H1 (cell line): ENCODE data around the gene FKBP5. TPM values are rescaled to one million over a fixed set of nuclear protein-coding genes. Genes with fewer than 3 reads are reported as not detected.
A peak's percentile ranks its signal among the peaks of the same experiment; 100 is the strongest.

ENCODE experiments used
- CTCF ChIA-PET: fragments of 300-600 bp; sonication (Branson Sonifier 250); formaldehyde crosslinking; loops from one replicate; lab custom pipeline; 2021; ENCODE audit not compliant: partially characterized antibody; lab: Charles Lee
- POLR2A ChIA-PET: fragments of 300-600 bp; sonication (Branson Sonifier 250); formaldehyde crosslinking; loops from one replicate; lab custom pipeline; 2021; ENCODE audit warnings: inconsistent platforms; ENCODE audit not compliant: partially characterized antibody; lab: Charles Lee
- DNase-seq, 2 experiments: peaks; one replicate each; pipeline versions ENCODE4 v3.0.0 to v3.0.0-alpha.2; 2010 to 2022; ENCODE audit warnings: low spot score in 2 of 2, low read depth in 1 of 2, mixed read lengths in 1 of 2
- FAIRE-seq: peaks from 2 replicates; lab custom pipeline; 2011; peaks lifted over from hg19 to GRCh38; lab: Jason Lieb, UNC
- H2AFZ ChIP-seq: 2 replicates; pipeline ENCODE4 v1.8.1; 2012; ENCODE audit warnings: low read length, inconsistent platforms
- H2AK5ac ChIP-seq: 2 replicates; pipeline ENCODE4 v1.6.1; 2013; ENCODE audit warnings: low read depth, low read length
- H2BK120ac ChIP-seq: replicated peaks from 2 replicates; pipeline ENCODE3; 2013; ENCODE audit warnings: low read depth, low read length, inconsistent platforms
- H2BK12ac ChIP-seq: 2 replicates; pipeline ENCODE4 v1.6.1; 2013; ENCODE audit warnings: low read depth, low read length
- H2BK15ac ChIP-seq: 2 replicates; pipeline ENCODE4 v1.6.1; 2013; ENCODE audit warnings: low read length
- H2BK20ac ChIP-seq: 2 replicates; pipeline ENCODE4 v1.6.1; 2013; ENCODE audit warnings: low read length
- H2BK5ac ChIP-seq: 2 replicates; pipeline ENCODE4 v1.6.1; 2013; ENCODE audit warnings: low read depth, low read length
- H3K14ac ChIP-seq: 2 replicates; pipeline ENCODE4 v1.6.1; 2013; ENCODE audit warnings: inconsistent platforms; ENCODE audit not compliant: insufficient read length
- H3K18ac ChIP-seq: 2 replicates; pipeline ENCODE4 v1.6.1; 2013; ENCODE audit warnings: low read length; ENCODE audit errors: extremely low read depth
- H3K23ac ChIP-seq: 2 replicates; pipeline ENCODE4 v1.6.1; 2013; ENCODE audit warnings: inconsistent platforms; ENCODE audit not compliant: insufficient read length
- H3K23me2 ChIP-seq: 2 replicates; pipeline ENCODE4 v1.6.1; 2013; ENCODE audit warnings: low read depth, low read length
- H3K27ac ChIP-seq: 2 replicates; pipeline ENCODE4 v1.6.1; 2011; ENCODE audit warnings: low read depth, low read length, inconsistent platforms
- H3K27me3 ChIP-seq, 4 experiments: replicated peaks in 1 of 4; 1 replicate in 1 of 4; 2 replicates in 3 of 4; pipeline versions ENCODE4 v1.6.1 to v1.8.1; 2011 to 2013; ENCODE audit warnings: low read length in 3 of 4, mild to moderate bottlenecking in 3 of 4, inconsistent platforms in 2 of 4, mixed read lengths in 2 of 4, moderate library complexity in 1 of 4; ENCODE audit not compliant: control insufficient read depth in 3 of 4, insufficient read depth in 3 of 4; ENCODE audit errors: extremely low read depth in 1 of 4
- H3K36me3 ChIP-seq, 4 experiments: 2 replicates each; pipeline versions ENCODE4 v1.6.1 to v1.8.1; 2011 to 2013; ENCODE audit warnings: mild to moderate bottlenecking in 4 of 4, low read length in 3 of 4, moderate library complexity in 2 of 4, control low read depth in 1 of 4, inconsistent platforms in 1 of 4; ENCODE audit not compliant: insufficient read depth in 4 of 4, control insufficient read depth in 2 of 4
- H3K4ac ChIP-seq: replicated peaks from 2 replicates; pipeline ENCODE3; 2013; ENCODE audit warnings: low read length, low read depth, mixed read lengths, inconsistent platforms; ENCODE audit not compliant: insufficient read length
- H3K4me1 ChIP-seq, 4 experiments: replicated peaks in 1 of 4; 1 replicate in 1 of 4; 2 replicates in 3 of 4; pipeline versions ENCODE4 v1.6.1 to v1.8.1; 2011 to 2013; ENCODE audit warnings: low read length in 3 of 4, inconsistent platforms in 2 of 4, mixed read lengths in 1 of 4; ENCODE audit not compliant: insufficient read depth in 4 of 4, control insufficient read depth in 3 of 4
- H3K4me2 ChIP-seq, 2 experiments: 2 replicates each; pipeline versions ENCODE4 v1.6.1 to v1.8.1; 2011 to 2013; ENCODE audit warnings: low read depth in 2 of 2, low read length in 2 of 2, control low read depth in 1 of 2, inconsistent platforms in 1 of 2, mild to moderate bottlenecking in 1 of 2; ENCODE audit not compliant: insufficient read depth in 1 of 2
- H3K4me3 ChIP-seq, 4 experiments: fragments of 200-600, 300-600 bp in 1 of 4; sonication (generic), shearing (Covaris generic), sonication (Bioruptor Twin) in 1 of 4; 2 replicates each; pipeline versions ENCODE4 v1.5.1 to v1.8.1; 2011 to 2016; ENCODE audit warnings: low read length in 4 of 4, low read depth in 3 of 4, control low read depth in 2 of 4, inconsistent platforms in 2 of 4, mild to moderate bottlenecking in 2 of 4, mixed read lengths in 1 of 4, moderate library complexity in 1 of 4; ENCODE audit not compliant: insufficient read depth in 2 of 4; ENCODE audit errors: extremely low read depth in 1 of 4
- H3K56ac ChIP-seq: replicated peaks from 2 replicates; pipeline ENCODE3; 2013; ENCODE audit warnings: low read depth, mild to moderate bottlenecking, mixed read lengths, low read length, inconsistent platforms; ENCODE audit not compliant: insufficient read length
- H3K79me1 ChIP-seq: 2 replicates; pipeline ENCODE4 v1.6.1; 2013; ENCODE audit warnings: low read depth, low read length, control low read depth
- H3K79me2 ChIP-seq, 2 experiments: 2 replicates each; pipeline versions ENCODE4 v1.6.1 to v1.8.1; 2012 to 2013; ENCODE audit warnings: low read length in 2 of 2, mild to moderate bottlenecking in 2 of 2, inconsistent platforms in 1 of 2; ENCODE audit not compliant: insufficient read depth in 2 of 2, control insufficient read depth in 1 of 2
- H3K9ac ChIP-seq, 4 experiments: replicated peaks in 1 of 4; 1 replicate in 1 of 4; 2 replicates in 3 of 4; pipeline versions ENCODE4 v1.6.1 to v1.8.1; 2011 to 2013; ENCODE audit warnings: low read depth in 3 of 4, low read length in 3 of 4, control low read depth in 2 of 4, mild to moderate bottlenecking in 2 of 4, moderate library complexity in 2 of 4, inconsistent platforms in 1 of 4; ENCODE audit errors: extremely low read depth in 1 of 4
- H3K9me3 ChIP-seq, 2 experiments: 2 replicates each; pipeline versions ENCODE4 v1.6.1 to v1.8.1; 2012 to 2013; ENCODE audit warnings: mild to moderate bottlenecking in 2 of 2, moderate library complexity in 2 of 2, control low read depth in 1 of 2, inconsistent platforms in 1 of 2, low read depth in 1 of 2, low read length in 1 of 2, mixed read lengths in 1 of 2; ENCODE audit not compliant: insufficient read depth in 2 of 2
- H4K20me1 ChIP-seq, 2 experiments: replicated peaks in 1 of 2; 2 replicates each; pipeline versions ENCODE3 to v1.8.1; 2011 to 2013; ENCODE audit warnings: inconsistent platforms in 2 of 2, low read length in 2 of 2, mild to moderate bottlenecking in 1 of 2; ENCODE audit not compliant: insufficient read depth in 2 of 2, control insufficient read depth in 1 of 2
- H4K5ac ChIP-seq: 2 replicates; pipeline ENCODE4 v1.6.1; 2013; ENCODE audit warnings: low read length, low read depth, mixed read lengths, inconsistent platforms; ENCODE audit not compliant: insufficient read length
- H4K8ac ChIP-seq: 2 replicates; pipeline ENCODE4 v1.8.0; 2013; ENCODE audit warnings: mild to moderate bottlenecking, moderate library complexity, low read length, inconsistent platforms; ENCODE audit not compliant: insufficient read depth; ENCODE audit errors: extremely low read depth
- H4K91ac ChIP-seq: replicated peaks from 2 replicates; pipeline ENCODE3; 2013; ENCODE audit warnings: low read length, mixed read lengths, inconsistent platforms; ENCODE audit not compliant: insufficient read length
- CEBPB ChIP-seq: IDR thresholded peaks from 2 replicates; pipeline ENCODE4 v1.6.1; 2012; ENCODE audit warnings: low read depth, low read length
- EP300 ChIP-seq, 2 experiments: IDR thresholded peaks; 1 replicate in 1 of 2; 2 replicates in 1 of 2; pipeline ENCODE4 v1.6.1; 2011 to 2012; ENCODE audit warnings: low read depth in 2 of 2, low read length in 2 of 2, mild to moderate bottlenecking in 2 of 2, borderline replicate concordance in 1 of 2, inconsistent platforms in 1 of 2, moderate library complexity in 1 of 2
- TAF1 ChIP-seq: IDR thresholded peaks from 2 replicates; pipeline ENCODE4 v1.6.1; 2011; ENCODE audit warnings: mild to moderate bottlenecking, low read depth, low read length
- TCF12 ChIP-seq: IDR thresholded peaks from 2 replicates; pipeline ENCODE4 v1.6.1; 2011; ENCODE audit warnings: low read depth, mild to moderate bottlenecking, low read length
- ZNF274 ChIP-seq: IDR thresholded peaks from 2 replicates; pipeline ENCODE4 v1.7.0; 2012; ENCODE audit warnings: low read length, borderline replicate concordance; ENCODE audit errors: extremely low read depth
- WGBS, 2 experiments: shearing (Covaris generic) in 1 of 2; methylation state at CpG; one replicate each; pipeline versions ENCODE4 v1.1.6 to v1.1.7; 2013 to 2015; ENCODE audit warnings: low lambda C conversion rate in 2 of 2, mixed read lengths in 2 of 2, inconsistent platforms in 1 of 2, low coverage in 1 of 2, missing lambda C conversion rate in 1 of 2; ENCODE audit not compliant: insufficient replicate concordance in 2 of 2, insufficient coverage in 1 of 2, insufficient read length in 1 of 2; ENCODE audit errors: extremely low coverage in 1 of 2, missing lambda C conversion rate in 1 of 2; 5-methylcytosine and 5-hydroxymethylcytosine counted together
- polyA plus RNA-seq, 7 experiments: library from polyadenylated mRNA; depleted of rRNA in 3 of 7; stranded (reverse) in 5 of 7; unstranded in 2 of 7; fragments of >200 nt in 5 of 7; fragments of 200-250 nt in 2 of 7; gene quantifications; 1 replicate in 5 of 7; 2 replicates in 1 of 7; 4 replicates in 1 of 7; pipeline versions ENCODE4 v1.2.1 to v1.2.3, GENCODE V29; 2011 to 2013; ENCODE audit warnings: missing spikeins in 2 of 7, mixed read lengths in 2 of 7
- total RNA-seq: library from RNA; stranded (reverse); fragmentation: NEBNext Ultra II Directional; extraction: Animal tissue kit (Norgen Biotek cat#: 25700); gene quantifications from 2 replicates; pipeline ENCODE4 v1.2.1, GENCODE V29; 2021
- TF ChIP-seq, protein P1 (sequence below): IDR thresholded peaks from 2 replicates; pipeline ENCODE4 v1.6.1; 2012; ENCODE audit warnings: inconsistent platforms

The FKBP5 gene
- total and polyA plus RNA-seq, 2 of the 8 experiments (the other 6 are each of a cell fraction or from before 2014, with no cell fraction given), result 14.3 to 40.4 TPM

DNA sequence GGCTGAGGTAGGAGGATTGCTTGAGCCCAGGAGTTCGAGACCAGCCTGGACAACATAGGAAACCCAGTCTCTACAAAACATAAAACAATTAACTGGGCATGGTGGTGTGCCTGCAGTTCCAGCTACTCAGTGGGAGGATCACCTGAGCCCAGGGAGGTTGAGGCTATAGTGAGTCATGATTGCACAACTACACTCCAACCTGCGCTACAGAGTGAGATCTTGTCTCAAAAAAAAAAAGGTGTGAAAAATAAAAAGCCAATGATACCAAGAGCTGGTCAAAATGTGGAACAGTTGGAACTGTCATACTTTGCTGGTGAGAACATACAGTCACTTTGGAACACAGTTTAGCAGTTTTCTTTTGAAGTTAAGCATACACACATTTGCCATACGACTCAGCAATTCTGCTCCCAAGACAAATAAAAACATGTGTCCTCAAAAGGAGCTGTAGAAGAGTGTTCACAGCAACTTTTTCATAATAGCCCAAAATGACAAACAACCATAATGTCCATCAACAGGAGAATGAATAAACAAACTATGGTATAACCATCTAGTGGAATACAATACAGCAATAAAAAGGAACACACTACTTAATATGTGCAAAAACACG lies 21.6 kb upstream of the FKBP5 start:
- H2BK12ac ChIP-seq, result 0 out of 2 replicates have a peak overlapping the region, but pooled peaks have one; percentile 33
- no peaks in the 10 kb centered on the region for H4K20me1 ChIP-seq
- no peak overlapping the region for H3K4ac ChIP-seq
- H2BK20ac ChIP-seq, result no peak overlapping the region
- no peak overlapping the region for H2AFZ ChIP-seq
- no peak overlapping the region for H3K14ac ChIP-seq
- WGBS, 2 experiments, result 65% methylated on average over 4 of the region's 4 CpGs; no CpG with 5 or more reads in 1 of the 2 experiments
- H3K23ac ChIP-seq, result no peak overlapping the region
- ChIA-PET POLR2A (no interaction called here), CTCF (interaction anchor here (0.9 to 1.4 kb wide), 2 partner anchors 26 to 141 kb away, joined by 3 to 9 read pairs; no protein-coding TSS in a partner anchor)
- no peak overlapping the region for H4K91ac ChIP-seq
- H2AK5ac ChIP-seq, result no peak overlapping the region
- peak in 1 of 2 experiments; percentile 16 for DNase-seq
- no peaks in the 10 kb centered on the region for H3K27me3 ChIP-seq
- no peaks in the 10 kb centered on the region for H3K9me3 ChIP-seq
- TF ChIP-seq, protein P1, sequence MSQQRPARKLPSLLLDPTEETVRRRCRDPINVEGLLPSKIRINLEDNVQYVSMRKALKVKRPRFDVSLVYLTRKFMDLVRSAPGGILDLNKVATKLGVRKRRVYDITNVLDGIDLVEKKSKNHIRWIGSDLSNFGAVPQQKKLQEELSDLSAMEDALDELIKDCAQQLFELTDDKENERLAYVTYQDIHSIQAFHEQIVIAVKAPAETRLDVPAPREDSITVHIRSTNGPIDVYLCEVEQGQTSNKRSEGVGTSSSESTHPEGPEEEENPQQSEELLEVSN, result no peak
- no peak for TF ChIP-seq TCF12
- TF ChIP-seq EP300 (IDR thresholded peaks at IDR 0.05; ENCODE audit: borderline replicate concordance in 1 of 2, low read depth in 2 of 2, low read length in 2 of 2), result no peak
- no peak for TF ChIP-seq ZNF274
- 0 out of 2 replicates have a peak, but pooled peaks have one; percentile 2 for TF ChIP-seq CEBPB
- TF ChIP-seq TAF1, result no peak
- H2BK120ac ChIP-seq, result no peak overlapping the region
- H3K4me2 ChIP-seq, result no peak overlapping the region
- H4K8ac ChIP-seq, result no peak overlapping the region
- H3K79me1 ChIP-seq, result no peaks in the 10 kb centered on the region
- no peaks in the 10 kb centered on the region for H3K23me2 ChIP-seq
- no peak overlapping the region for H4K5ac ChIP-seq
- no peaks in the 10 kb centered on the region for H3K36me3 ChIP-seq
- H2BK15ac ChIP-seq, result no peak overlapping the region
- H2BK5ac ChIP-seq, result no peak overlapping the region
- no peak overlapping the region for H3K18ac ChIP-seq
- no peak overlapping the region for H3K4me3 ChIP-seq
- H3K4me1 ChIP-seq, result no peaks in the 10 kb centered on the region
- H3K79me2 ChIP-seq, result no peaks in the 10 kb centered on the region
- H3K9ac ChIP-seq, result no peak overlapping the region
- H3K56ac ChIP-seq, result no peak overlapping the region
- no peak for FAIRE-seq
- no peak overlapping the region for H3K27ac ChIP-seq
